ENCODE data around the gene AQP12B.

GRCh38 chr2:240727913-240728312 lies 45.2 kb upstream of the AQP12B start:
- TF ChIP-seq CTCF (conservative IDR thresholded peaks at IDR 0.05) = no peak
- no peak for TF ChIP-seq ZFX (IDR thresholded peaks at IDR 0.05)
